PC-3 (cell line): ENCODE measurements around the gene VWC2.

Experiments used
- CTCF ChIP-seq: fragments of 300-600 bp; sonication (generic); conservative IDR thresholded peaks from 2 replicates; pipeline ENCODE4 v1.5.1; 2017; ENCODE audit warnings: antibody characterized with exemption, low read depth, mild to moderate bottlenecking, low read length
- EZH2 ChIP-seq: fragments of 300-600 bp; sonication (generic); IDR thresholded peaks from one replicate; pipeline ENCODE4 v1.6.1; 2017; ENCODE audit warnings: antibody characterized with exemption, mild to moderate bottlenecking, low read length; ENCODE audit not compliant: unreplicated experiment
- EZH2phosphoT487 ChIP-seq: fragments of 300-600 bp; sonication (generic); IDR thresholded peaks from 2 replicates; pipeline ENCODE4 v1.6.1; 2018; ENCODE audit warnings: mild to moderate bottlenecking, antibody characterized with exemption, low read length, borderline replicate concordance

DNA sequence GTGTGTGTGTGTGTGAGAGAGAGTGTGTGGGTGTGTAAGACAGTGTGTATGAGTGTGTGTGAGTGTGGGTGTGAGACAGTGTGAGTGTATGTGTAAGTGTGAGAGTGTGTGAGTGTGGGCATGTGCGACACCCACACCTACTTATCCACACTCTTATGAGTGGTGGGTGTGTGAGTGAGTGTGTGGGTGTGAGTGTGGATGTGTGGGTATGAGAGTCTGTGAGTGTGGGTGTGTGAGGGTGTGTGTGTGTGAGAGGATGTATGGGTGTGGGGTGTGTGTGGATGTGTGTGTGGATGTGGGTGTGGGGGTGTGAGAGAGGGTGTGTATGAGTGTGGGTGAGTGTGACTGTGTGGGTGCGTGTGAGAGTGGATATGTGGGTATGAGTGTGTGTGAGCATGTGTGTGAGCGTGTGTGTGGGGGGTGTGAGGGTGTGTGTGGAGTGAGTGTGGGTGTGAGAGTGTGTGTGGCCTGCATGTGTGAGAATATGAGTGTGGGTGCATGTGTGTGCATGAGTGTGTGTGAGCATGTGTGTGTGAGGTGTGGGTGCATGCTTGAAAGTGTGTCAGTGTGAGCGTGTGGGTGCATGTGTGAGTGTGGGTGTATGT lies 15.1 kb downstream of the VWC2 start:
- TF ChIP-seq CTCF (no peak), EZH2phosphoT487 (no peak), EZH2 (no peak)
